Hematopoietic multipotent progenitor cell treated with erythropoietin and hydrocortisone succinate and interleukin-3 and kit ligand, for 6 days (in vitro differentiated cells): ENCODE measurements around the gene HOXC6.

Experiments
- DNase-seq: peaks from one replicate; pipeline ENCODE4 v3.0.0-alpha.2; 2015

The HOXC6 gene

DNA sequence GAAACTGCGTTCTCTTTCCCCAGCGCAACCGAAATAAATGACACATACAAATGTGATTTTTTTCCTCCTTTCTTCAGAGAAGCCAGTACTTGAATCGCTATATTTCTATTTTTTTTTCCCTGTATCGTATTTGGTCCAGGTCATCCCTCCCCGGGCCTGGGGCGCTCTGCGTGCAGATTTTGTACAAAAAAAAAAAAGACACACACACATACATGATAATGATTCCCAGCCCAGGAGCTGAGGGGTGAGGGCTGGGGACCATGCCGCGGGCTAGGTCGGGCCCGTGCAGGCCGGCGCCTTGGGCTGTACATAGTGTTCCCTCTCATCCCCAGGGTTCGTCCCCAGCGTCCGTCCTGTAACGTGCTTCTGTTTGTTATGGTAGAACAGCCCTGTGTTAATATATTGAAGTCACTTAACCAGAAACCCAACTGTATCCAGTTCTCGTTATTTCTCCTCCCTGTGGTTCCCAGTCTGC lies 25.3 kb upstream of the HOXC6 start:
- DNase-seq: no peak

DNA sequence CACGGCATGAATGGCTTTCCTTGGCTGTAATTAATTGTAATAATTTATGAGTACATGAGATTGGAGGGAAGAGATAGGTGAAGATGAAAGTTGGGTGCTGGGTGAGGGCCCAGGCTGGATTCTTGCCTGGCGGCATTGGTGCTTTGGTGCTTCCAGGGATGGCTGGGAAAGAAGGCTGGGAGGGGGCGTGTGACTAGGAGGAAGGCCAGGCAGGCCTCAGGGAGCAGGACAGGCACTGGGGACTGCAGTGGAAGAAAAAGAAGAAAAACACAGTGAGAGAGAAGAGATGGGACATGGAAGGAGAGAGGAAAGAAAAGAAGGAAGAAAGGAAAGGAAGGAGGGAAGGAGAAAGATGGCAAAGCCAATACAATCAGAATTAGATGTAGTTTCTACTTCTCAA lies 24.6 kb upstream of the HOXC6 start:
- DNase-seq: no peak

- no peak for DNase-seq
Measured at GRCh38 chr12:54004063-54004840, 24.0 kb upstream of the HOXC6 start.

DNA sequence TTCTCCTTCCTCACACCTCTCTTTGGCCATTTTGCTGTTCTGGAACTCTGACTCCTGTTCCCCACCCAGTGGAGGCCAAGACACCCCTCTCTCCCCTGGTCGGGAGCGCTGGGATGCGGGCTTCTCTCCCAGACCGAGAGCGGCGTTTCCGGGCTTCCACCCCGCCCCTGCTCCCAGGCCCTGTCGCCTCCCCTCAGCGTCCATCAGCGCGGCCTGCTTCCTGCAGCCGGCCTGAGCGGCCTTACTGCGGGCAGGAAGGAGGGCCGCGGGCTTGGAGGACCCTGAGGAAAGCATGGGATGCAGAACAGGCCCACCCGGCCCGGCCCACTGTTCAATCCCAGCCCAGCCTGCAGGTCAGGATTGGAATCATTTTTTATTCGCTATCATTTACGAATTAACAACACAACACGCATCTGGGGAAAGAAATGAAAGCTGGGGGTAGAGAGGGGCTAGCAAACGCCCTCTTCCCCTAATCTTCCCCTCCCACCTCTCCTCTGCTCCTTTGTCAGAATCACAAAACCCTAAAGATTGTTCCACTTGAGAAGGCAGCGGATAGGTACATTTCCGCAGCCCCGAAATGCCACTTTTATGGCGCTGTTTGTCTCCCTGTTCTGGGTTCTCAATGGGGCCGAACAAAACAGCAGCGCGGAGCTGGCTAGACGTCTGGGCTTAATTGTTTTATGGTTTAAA lies 23.3 kb upstream of the HOXC6 start:
- no peak for DNase-seq

GRCh38 chr12:54005531-54005852 lies 22.7 kb upstream of the HOXC6 start:
- no peak for DNase-seq

- DNase-seq: peak; percentile 91
Measured at GRCh38 chr12:54005853-54006558, 22.2 kb upstream of the HOXC6 start.

DNA sequence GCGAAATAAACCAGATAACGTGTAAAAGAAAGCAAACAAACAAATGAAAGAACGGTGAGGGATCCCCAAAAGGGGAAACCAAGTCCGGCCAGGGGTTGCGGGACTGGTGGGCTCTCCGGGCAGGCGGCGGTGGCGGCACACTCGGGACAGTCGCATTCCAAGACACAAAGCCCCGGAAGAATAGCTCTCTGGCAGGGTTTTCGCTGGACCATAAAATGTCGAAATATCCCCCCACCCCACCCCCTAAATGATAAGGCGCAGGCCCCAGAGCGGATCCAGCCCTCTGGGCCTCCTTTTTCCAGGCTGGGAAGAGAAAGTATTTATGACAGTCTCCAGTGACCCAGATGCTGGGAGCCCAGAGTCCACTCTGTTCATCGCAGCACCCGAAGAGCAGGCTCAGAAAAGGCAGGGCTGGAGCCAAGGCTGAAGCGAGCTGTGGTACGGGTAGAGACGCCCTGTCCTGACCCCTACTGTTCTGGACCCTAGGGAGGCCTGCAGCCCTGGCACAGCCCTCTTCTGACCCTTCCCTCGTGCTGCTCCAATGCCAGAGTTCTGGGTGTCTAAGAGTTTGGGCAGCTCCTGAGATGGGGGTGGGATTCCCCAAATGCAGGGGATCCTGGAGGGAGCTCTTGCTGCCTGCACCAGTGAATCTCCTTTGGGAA lies 21.6 kb upstream of the HOXC6 start:
- no peak for DNase-seq

- DNase-seq: no peak
Measured at GRCh38 chr12:54007538-54008259, 20.5 kb upstream of the HOXC6 start.

DNA sequence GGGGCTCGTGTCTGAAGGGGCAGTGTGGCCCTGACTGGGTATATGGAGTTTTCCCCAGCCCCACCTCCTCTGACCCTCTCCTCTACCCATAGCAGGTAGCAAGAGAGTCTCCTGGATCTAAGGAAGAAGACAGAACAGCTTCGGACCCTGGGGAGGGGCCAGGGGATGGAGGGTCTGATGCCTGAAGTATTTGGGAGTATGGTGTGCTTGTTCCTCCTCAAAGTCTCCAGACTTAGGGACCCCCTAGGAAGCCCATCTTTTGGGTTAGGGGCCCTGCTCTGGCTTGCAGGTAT lies 20.0 kb upstream of the HOXC6 start:
- no peak for DNase-seq

- DNase-seq: no peak
Measured at GRCh38 chr12:54009171-54010052, 18.8 kb upstream of the HOXC6 start.

DNA sequence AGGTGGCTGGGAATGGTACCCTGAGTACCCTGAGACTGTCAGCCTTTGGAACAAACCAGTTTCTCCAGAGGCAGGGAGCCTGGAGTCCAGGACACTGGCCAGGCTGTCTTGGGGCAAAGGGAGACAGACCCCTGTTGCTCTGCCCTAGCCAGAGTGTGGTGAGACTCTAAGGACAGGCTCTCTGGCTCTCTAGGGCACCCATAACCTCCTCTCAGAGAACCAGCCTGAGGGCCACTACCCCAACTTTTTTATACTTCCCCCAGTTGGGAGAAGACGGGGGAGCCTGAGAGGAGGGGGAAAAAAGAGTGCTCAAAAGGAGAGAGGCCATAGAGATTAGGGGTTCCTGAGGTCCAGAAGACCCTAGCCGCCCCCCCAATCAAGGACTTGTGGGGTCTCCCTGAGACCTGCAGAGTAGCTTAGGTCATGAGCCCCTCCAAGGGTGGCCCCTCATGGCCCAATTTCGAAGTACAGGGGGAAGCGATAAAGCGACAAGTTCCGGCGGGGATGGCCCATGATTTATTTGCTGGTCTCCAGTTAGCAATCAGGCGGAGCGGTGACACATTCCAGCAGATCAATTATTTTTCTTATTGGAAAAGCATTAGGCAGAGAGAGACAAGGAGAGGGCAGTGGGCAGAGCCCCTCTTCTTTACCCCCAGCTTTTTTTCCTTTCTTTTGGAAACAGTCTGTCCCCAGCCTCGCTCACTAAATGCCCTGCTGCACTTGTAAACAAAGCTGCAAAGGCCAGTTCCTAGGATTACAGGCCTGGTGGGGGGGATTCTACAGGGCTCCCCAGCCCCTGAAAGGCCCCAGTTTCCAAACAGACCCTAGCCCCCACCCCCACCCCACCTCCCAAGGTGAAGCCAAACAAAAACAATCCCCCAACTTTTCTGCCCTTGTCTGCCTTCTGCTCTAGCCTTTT lies 17.9 kb upstream of the HOXC6 start:
- no peak for DNase-seq

DNA sequence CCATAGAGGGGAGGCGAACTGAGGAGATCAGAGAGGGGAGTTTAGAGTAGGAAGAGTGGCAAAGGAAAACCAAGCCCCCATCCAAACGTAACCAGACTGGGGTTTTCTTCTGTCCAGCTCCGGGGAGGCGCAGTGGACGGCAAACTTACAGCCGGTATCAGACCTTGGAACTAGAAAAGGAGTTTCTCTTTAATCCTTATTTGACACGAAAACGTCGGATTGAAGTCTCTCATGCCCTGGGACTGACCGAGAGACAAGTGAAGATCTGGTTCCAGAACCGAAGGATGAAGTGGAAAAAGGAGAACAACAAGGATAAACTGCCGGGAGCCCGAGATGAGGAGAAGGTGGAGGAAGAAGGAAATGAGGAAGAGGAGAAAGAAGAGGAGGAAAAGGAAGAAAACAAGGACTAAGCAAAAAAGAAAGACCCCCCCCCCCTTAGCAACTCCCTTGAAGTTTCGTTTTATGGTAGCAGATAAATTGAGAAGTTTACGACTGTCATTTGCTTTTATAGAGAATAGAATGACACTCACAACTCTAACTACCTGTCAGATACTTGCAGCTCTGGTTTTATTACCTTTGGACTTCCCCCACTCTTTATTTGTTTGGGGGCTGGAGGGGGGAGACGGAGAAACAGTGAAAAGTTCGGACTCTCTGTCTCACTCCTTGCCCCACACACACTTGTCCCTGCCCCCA lies 17.1 kb upstream of the HOXC6 start:
- DNase-seq: no peak

GRCh38 chr12:54011665-54012532 lies 16.3 kb upstream of the HOXC6 start:
- no peak for DNase-seq

- no peak for DNase-seq
Measured at GRCh38 chr12:54012631-54013409, 15.4 kb upstream of the HOXC6 start.

DNA sequence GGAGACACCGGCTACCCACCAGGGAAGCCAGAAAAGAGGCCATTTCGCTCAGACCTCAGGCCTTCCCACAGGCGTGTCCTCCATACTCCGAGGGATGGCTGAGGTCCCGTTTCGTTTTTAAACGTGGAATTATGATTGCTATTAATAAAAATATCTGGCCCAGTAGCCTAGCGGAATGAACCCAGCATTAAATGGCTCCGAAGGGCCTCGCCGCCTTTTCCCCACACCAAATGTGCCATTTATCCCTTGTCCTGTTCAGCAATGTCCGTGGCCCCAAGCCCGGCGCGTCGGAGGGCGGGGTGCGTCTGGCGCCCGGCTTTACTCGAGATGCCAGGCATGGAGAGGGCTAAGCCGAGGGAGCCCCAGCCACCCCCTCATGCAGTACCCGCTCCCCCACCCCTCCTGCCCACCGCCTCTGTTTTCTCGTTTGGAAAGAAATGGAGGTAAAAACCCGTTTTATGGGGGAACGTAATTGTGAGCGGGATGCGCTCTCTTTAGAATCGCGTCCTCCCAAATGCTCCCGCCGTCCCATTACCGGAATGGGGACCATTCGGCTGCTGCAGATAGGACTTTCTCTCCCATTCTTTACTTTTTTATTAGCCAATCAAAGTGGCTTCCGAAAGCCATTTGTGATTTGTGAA lies 13.7 kb upstream of the HOXC6 start:
- DNase-seq: no peak

GRCh38 chr12:54015018-54015931 lies 13.0 kb upstream of the HOXC6 start:
- no peak for DNase-seq

- no peak for DNase-seq
Measured at GRCh38 chr12:54016051-54016450, 12.2 kb upstream of the HOXC6 start.
